H1 (cell line): Measurements from ENCODE around the gene WDR48.

ENCODE experiments used
- EZH2 ChIP-seq: fragments of 200-600 bp; sonication (generic); IDR thresholded peaks from 2 replicates; pipeline ENCODE4 v1.7.1; 2012; ENCODE audit warnings: low read depth, mild to moderate bottlenecking, moderate library complexity, low read length, inconsistent platforms; ENCODE audit not compliant: severe bottlenecking
- POLR2A ChIP-seq, 2 experiments: IDR thresholded peaks; 1 replicate in 1 of 2; 2 replicates in 1 of 2; pipeline ENCODE4 v1.6.1; 2011; ENCODE audit warnings: low read depth in 2 of 2, low read length in 2 of 2, mild to moderate bottlenecking in 2 of 2; ENCODE audit errors: control extremely low read depth in 1 of 2
- TF ChIP-seq, protein P1 (sequence below): IDR thresholded peaks from 2 replicates; pipeline ENCODE4 v1.6.1; 2011; ENCODE audit warnings: low read length, improper control_type of control experiment
- TF ChIP-seq, protein P2 (sequence below): IDR thresholded peaks from 2 replicates; pipeline ENCODE4 v1.6.1; 2011; ENCODE audit warnings: low read depth, mild to moderate bottlenecking, low read length; ENCODE audit not compliant: insufficient read depth

DNA sequence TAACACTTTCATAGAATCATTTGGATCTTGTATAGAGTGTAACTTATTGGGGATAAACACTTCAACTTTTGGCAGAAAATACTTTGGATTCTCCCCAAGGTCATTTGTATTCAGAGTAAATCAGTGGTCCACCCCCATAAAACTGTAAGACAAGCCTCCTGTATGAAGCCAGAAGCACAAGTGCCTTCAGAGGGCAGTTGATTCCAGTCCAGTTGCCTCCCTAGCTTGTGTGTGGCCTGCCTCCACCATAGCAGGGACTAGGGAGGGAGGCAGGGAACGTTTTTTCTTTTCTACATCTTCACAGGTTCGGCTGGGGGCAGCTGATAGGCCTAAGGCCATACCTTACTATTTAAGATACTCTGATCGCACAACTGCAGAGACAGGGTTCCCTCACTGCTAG, 44.0 kb downstream of the WDR48 start:
- TF ChIP-seq, protein P1, sequence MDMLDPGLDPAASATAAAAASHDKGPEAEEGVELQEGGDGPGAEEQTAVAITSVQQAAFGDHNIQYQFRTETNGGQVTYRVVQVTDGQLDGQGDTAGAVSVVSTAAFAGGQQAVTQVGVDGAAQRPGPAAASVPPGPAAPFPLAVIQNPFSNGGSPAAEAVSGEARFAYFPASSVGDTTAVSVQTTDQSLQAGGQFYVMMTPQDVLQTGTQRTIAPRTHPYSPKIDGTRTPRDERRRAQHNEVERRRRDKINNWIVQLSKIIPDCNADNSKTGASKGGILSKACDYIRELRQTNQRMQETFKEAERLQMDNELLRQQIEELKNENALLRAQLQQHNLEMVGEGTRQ: no peak
- TF ChIP-seq POLR2A (IDR thresholded peaks at IDR 0.05; ENCODE audit: control extremely low read depth in 1 of 2, low read depth in 2 of 2, low read length in 2 of 2) (no peak), EZH2 (no peak)
- TF ChIP-seq, protein P2, sequence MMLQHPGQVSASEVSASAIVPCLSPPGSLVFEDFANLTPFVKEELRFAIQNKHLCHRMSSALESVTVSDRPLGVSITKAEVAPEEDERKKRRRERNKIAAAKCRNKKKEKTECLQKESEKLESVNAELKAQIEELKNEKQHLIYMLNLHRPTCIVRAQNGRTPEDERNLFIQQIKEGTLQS: no peak
